NCI-H187 treated with DMSO at 0.1 percent for 48 hours (cell line): ENCODE data around the gene SMIM30.

Experiments used
- DNase-seq: peaks from one replicate; lab custom pipeline; 2025; lab: John Stamatoyannopoulos, UW

SMIM30 gene

GRCh38 chr7:113100121-113100603 lies 18.2 kb downstream of the SMIM30 start:
- DNase-seq: no peak

DNA sequence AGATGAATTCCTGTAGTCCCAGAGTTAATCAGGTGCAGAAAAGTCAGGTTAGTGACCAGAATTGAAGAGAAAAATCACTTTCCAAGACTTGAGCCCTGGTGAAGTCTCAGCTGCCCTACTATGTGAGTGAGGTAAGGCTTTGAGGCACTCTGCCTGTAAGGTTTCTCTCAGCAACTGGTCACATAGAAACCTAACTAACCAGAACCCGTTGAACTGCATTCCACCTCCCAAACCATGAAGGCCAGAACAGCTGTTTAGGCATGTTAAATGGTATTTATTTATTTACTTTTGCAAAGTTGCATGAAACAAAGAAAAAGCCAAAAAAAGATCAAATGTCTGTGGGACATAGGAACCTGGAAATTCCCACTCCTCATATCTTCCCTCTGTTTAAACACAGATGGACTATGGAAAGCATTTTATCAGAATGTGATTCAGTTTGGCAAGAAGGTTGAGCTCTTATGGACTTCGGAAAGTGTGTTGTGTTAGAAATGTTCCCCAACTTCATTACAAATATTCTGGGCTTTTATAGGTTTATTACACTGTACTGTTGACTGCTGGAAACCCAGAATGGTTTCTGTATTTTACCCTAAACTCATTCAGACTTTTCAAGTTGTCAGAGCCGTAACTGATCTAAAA lies 19.0 kb downstream of the SMIM30 start:
- no peak for DNase-seq

GRCh38 chr7:113094517-113095249 lies 23.7 kb downstream of the SMIM30 start:
- no peak for DNase-seq

DNA sequence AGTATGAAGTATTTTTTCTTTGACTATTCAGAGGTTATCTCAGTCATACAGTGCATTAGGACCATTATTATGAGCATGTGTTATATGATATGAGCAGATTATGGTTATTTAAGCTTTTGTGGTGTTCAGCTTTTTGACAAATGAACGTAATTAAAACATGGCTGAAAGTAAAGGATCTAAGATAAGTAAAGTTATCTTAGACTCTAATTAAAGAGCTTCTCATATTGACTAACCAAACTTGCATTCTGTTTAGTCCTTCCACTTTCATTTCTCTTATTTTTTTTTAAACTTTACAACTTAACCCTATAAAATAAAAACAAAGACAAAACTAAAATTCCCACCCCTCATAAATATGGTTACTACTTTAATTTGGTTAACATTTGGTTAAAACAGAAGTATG lies 24.8 kb downstream of the SMIM30 start:
- no peak for DNase-seq

DNA sequence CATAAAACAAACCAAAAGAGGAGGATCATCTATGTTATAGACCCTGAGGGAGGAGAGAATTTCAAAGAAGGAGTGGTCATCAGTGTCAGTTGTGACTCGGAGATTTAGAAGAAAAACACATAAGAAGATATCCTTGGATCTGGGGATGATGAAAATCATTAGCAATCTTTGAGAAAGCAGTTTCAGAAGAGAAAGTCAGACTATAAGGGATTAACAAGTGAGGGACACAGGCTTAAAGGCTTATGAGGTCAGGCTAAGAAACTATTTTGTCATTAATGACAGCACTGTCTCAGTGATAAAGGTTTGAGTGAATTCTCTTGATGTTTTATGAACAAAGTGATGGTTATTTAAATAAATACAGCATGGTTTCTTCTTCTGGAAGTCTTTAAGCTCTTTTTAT lies 25.6 kb downstream of the SMIM30 start:
- no peak for DNase-seq

DNA sequence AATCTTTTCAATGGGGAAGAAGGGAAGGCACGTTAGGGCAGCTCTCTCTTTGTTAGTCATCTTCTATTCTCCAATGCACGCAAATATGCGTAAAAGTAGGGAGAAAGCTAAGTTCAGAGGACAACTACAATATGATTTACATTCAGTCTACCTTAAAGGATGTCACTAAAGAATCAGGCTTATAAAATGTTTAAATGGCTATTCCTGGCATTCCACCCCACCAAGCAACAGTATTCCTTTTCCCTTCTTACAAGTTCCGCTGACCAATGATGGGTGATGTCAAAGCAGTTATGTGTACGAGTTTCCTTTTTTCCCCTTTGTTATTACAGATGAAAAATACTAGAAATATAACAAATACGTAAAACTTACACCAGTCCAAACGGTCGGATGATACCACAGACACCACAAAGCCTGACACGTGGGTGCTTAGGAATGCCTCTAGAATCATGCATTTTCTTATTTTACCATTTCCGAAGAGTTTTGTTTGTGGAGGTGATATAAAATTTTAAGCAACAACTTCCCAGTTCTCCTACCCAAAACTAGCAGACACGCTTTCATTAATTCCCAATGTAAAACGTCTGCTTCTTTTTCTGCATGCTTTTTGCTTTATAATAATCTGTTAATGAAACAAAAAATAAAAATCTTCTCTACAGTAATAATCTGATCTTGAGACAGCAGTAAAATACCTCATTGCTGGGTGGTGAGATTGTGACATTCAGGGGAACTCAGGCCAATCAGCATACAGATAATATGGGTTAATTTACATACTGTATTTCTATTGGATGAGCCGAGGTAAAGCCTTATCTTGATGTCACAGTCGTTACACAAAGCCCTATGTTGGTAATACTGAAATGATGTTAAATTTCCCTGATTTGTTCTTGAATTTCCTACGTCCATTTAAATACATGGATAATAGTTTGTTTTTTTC lies 31.0 kb downstream of the SMIM30 start:
- no peak for DNase-seq

DNA sequence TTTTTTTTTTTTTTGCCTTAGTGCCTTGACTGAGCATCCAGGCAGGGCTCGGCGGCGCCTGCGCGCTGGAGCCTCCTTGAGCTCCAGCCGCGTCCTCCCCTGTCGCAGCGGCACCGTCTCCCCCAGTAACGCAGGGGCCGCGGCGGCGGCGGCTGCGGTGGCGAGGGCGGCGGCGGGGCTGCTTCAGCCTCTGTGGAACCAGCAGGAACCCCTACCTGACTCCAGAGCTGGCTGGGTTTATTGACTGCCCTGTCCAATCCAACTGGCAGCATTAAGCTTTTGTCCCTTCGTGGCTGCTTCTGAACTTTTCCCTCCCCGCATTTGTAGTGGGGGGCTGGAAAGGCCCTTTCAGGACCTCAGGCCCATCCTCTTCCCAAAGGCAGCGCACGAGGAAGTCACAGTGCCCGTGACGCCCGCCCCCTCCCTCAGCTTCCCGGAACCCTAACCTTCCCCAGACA lies 31.9 kb downstream of the SMIM30 start, which contains the start of gene GPR85:
TSS of gene GPR85 (minus strand) at position 397 of the 458 bp plus-strand sequence. CDS start 2,106 bp downstream, outside the sequence.
- DNase-seq: no peak

GRCh38 chr7:113085781-113086390 lies 32.5 kb downstream of the SMIM30 start:
- DNase-seq: no peak

DNA sequence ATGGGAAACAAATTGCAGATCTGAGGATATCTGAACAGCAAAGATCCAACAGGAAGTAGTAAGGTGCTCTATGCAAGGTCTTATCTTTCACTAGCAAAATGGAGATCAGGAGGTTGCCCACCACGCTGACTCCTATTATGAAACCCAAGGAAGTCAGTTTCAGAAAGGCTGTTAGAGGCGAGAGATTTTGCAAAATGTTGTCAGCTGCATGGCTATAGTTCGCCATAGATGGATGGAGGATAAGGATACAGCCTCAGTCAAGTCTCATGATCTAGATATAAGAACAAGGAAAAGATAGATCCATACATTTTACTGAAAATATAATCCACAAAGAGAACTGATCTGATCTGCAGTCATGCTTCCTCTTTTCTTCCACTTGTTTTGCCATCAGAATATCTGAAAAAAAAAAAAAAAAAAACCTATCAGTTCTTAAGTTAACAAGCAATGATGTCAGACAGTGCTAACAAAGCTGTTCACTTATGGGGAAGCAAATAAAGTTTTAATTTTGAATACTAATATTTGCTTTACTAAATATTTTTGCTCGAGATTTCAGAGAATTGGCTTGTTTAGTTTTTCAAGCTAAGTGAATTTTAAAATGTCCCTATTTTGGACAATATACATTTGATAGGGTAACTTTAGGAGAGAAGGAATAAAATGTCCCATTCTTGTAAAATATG lies 33.7 kb downstream of the SMIM30 start:
- DNase-seq: no peak

DNA sequence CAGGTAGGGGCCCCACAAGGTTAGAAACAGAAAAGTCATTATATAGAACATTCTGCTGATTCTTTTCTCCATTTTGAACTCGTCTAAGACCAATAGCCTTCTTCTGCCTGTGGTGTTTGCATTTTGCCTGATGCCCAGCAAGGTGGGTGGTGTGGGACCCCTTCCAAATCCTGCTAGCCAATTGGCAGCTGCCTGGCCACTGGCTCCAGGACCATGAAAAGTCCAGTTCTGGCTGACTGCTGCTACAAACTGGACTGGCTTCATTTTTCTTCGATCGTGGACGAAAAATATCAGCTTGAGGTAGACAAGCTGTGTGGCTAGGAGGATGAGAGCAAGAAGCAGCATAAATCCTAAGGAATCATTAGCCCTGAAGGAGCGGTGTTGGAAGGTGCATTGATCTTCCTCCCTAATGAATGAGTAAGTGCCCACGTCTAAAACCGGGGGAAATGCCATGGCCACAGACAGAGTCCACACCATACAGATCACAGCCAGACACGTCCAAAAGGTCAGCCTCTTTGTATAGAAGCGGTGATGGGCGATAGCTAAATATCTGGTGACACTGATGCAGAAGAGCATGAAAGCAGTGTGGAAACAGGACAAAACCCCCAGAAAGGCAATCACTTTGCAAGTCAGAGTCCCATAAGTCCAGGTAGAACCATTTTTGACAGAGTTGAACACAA lies 34.4 kb downstream of the SMIM30 start:
- DNase-seq: no peak

DNA sequence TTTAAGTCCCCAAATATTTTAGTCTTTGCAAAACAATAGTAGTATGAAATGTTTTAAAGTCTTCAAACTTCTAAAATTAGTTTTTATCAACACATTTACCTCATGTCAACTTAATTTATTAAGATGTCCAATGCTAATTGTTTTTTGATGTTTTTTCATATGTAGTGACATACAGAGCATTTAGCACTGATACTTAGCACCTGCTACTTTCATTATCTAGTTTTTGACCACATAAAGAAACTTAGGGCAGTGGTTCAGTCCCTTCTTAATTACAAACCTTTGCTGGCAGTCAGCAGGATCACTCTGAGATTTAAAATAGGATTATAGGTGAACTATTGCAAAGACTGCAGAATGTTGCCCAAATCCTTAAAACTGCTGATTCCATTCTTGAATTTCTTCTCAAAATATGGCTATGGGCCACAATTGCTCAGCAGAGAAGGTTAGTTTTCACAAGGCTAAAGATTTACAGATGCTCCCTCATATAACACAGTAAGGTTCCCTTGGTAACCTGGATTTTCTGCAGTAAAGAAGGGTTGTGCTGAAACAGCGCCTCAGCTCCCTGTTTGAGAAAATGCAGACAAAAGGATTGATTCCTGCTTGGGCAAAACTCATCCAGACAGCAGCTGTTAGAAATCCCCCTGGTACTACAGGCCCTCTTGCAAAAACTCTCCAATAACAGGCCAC lies 35.1 kb downstream of the SMIM30 start:
- DNase-seq: no peak

DNA sequence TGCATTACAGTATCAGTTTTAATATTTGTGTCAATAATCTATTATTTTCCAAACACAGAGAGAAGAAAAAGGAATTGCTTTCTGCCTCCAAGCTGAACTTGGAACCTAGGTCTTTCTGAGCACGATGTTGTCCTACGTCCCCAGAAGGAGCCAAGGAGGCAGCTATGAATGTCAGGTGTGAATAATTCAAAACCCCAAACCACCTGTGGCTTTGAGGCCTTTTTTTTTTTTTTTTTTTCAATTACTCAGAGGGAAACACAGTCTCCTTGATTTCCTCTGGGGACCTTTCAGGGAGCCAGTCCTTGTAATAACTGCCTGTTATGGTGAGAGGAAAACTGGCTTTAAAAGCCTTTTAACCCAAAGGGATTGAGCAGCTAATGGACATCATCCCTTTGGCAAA lies 40.0 kb downstream of the SMIM30 start:
- no peak for DNase-seq

GRCh38 chr7:113076703-113077102 lies 41.7 kb downstream of the SMIM30 start:
- DNase-seq: no peak

- no peak for DNase-seq
Observed at GRCh38 chr7:113071465-113071864, 46.9 kb downstream of the SMIM30 start.
